A549 (cell line): ENCODE results near the gene TBX5. TPM values are rescaled to one million over a fixed set of nuclear protein-coding genes. Genes with fewer than 3 reads are reported as not detected.

Experiments
- ATAC-seq, 2 experiments: fragments of 200-7000 bp in 1 of 2; fragments of >200 bp in 1 of 2; cut with Nextera tagmentation in 1 of 2; cut with Tn5 transposase in 1 of 2; 3 replicates each; pipeline versions ENCODE4 v1.8.0 to v1.9.1; 2018 to 2020; ENCODE audit warnings: mild to moderate bottlenecking in 1 of 2, moderate library complexity in 1 of 2
- CTCF ChIA-PET: fragments of 300-600 bp; sonication (Branson Sonifier 250); formaldehyde crosslinking; extraction: SDS; loops from one replicate; lab custom pipeline; 2021; ENCODE audit warnings: antibody characterized with exemption, inconsistent platforms; lab: Yijun Ruan, JAX
- POLR2A ChIA-PET: fragments of 350-600 bp; formaldehyde crosslinking; extraction: SDS; loops from one replicate; lab custom pipeline; 2021; ENCODE audit warnings: antibody characterized with exemption, inconsistent platforms; lab: Yijun Ruan, JAX
- DNase-seq, 2 experiments: peaks; one replicate each; pipeline versions ENCODE4 v3.0.0 to v3.0.0-alpha.2; 2011 to 2016; ENCODE audit warnings: low read depth in 1 of 2, low spot score in 1 of 2
- FAIRE-seq: peaks from 2 replicates; lab custom pipeline; 2011; peaks lifted over from hg19 to GRCh38; lab: Jason Lieb, UNC
- H3K27ac ChIP-seq, 2 experiments: fragments of >200 bp; sonication (Bioruptor Twin); formaldehyde crosslinking; 3 replicates each; pipeline ENCODE4 v1.5.1; 2016 to 2017
- H3K4me1 ChIP-seq: fragments of >200 bp; sonication (Bioruptor Twin); formaldehyde crosslinking; 3 replicates; pipeline ENCODE4 v1.6.1; 2016
- H3K4me2 ChIP-seq: fragments of >200 bp; sonication (Bioruptor Twin); formaldehyde crosslinking; 3 replicates; pipeline ENCODE4 v1.6.1; 2016
- H3K4me3 ChIP-seq: fragments of >200 bp; sonication (Bioruptor Twin); formaldehyde crosslinking; 3 replicates; pipeline ENCODE4 v1.5.1; 2016
- H3K9me3 ChIP-seq: fragments of >200 bp; sonication (Bioruptor Twin); formaldehyde crosslinking; 3 replicates; pipeline ENCODE4 v1.6.1; 2016
- BCL3 ChIP-seq: fragments of >200 bp; sonication (Bioruptor Twin); formaldehyde crosslinking; IDR thresholded peaks from 3 replicates; pipeline ENCODE4 v1.6.1; 2016
- CHD4 ChIP-seq: fragments of 200-600 bp; sonication (generic); IDR thresholded peaks from 2 replicates; pipeline ENCODE4 v1.6.1; 2016; ENCODE audit warnings: antibody characterized with exemption, mild to moderate bottlenecking, borderline replicate concordance
- E2F6 ChIP-seq: IDR thresholded peaks from 2 replicates; pipeline ENCODE4 v1.6.1; 2012; ENCODE audit warnings: low read depth, borderline replicate concordance
- ESRRA ChIP-seq: fragments of 150-350 bp; IDR thresholded peaks from 2 replicates; pipeline ENCODE4 v1.6.1; 2014; ENCODE audit warnings: mild to moderate bottlenecking, low read length, borderline replicate concordance
- FOSB ChIP-seq: fragments of 250-450 bp; sonication (Bioruptor Pico); IDR thresholded peaks from 2 replicates; pipeline ENCODE4 v1.5.0; 2020; ENCODE audit warnings: mild to moderate bottlenecking, moderate library complexity
- GATA3 ChIP-seq: IDR thresholded peaks from 2 replicates; pipeline ENCODE4 v1.6.1; 2012; ENCODE audit warnings: borderline replicate concordance
- HDAC2 ChIP-seq: fragments of 200-600 bp; sonication (generic); IDR thresholded peaks from 2 replicates; pipeline ENCODE4 v1.6.1; 2016
- HMGXB4 ChIP-seq: fragments of 250-450 bp; sonication (Bioruptor Pico); IDR thresholded peaks from 2 replicates; pipeline ENCODE4 v1.5.0; 2021; ENCODE audit warnings: mild to moderate bottlenecking, moderate library complexity, borderline replicate concordance
- HOXB5 ChIP-seq: fragments of 250-450 bp; sonication (Bioruptor Pico); IDR thresholded peaks from 2 replicates; pipeline ENCODE4 v1.5.0; 2020; ENCODE audit warnings: mild to moderate bottlenecking, moderate library complexity
- JUN ChIP-seq, 2 experiments: fragments of >200 bp; sonication (Bioruptor Twin); formaldehyde crosslinking; IDR thresholded peaks; 2 replicates in 1 of 2; 3 replicates in 1 of 2; pipeline ENCODE4 v1.6.1; 2016 to 2017
- JUNB ChIP-seq: fragments of >200 bp; sonication (Bioruptor Twin); formaldehyde crosslinking; IDR thresholded peaks from 2 replicates; pipeline ENCODE4 v1.6.1; 2016
- MAFK ChIP-seq: fragments of 450-650 bp; IDR thresholded peaks from 2 replicates; pipeline ENCODE4 v1.6.1; 2014; ENCODE audit not compliant: partially characterized antibody
- MYC ChIP-seq: IDR thresholded peaks from 2 replicates; pipeline ENCODE4 v1.6.1; 2012; ENCODE audit warnings: mild to moderate bottlenecking, inconsistent platforms, low read length, improper control_type of control experiment, borderline replicate concordance
- NPAS2 ChIP-seq: fragments of 250-450 bp; sonication (Bioruptor Pico); IDR thresholded peaks from 2 replicates; pipeline ENCODE4 v1.8.0; 2022; ENCODE audit warnings: mild to moderate bottlenecking, moderate library complexity, borderline replicate concordance
- NR3C1 ChIP-seq: fragments of >200 bp; sonication (Bioruptor Twin); formaldehyde crosslinking; IDR thresholded peaks from 3 replicates; pipeline ENCODE4 v1.6.1; 2017
- POLR2A ChIP-seq: IDR thresholded peaks from 2 replicates; pipeline ENCODE4 v1.6.1; 2012; ENCODE audit warnings: mild to moderate bottlenecking, low read length
- RCOR1 ChIP-seq: fragments of 150-350 bp; IDR thresholded peaks from 2 replicates; pipeline ENCODE4 v1.6.1; 2014; ENCODE audit warnings: antibody characterized with exemption, low read length, low read depth
- RFX5 ChIP-seq: fragments of 450-650 bp; IDR thresholded peaks from 2 replicates; pipeline ENCODE4 v1.7.1; 2014; ENCODE audit warnings: antibody characterized with exemption, mild to moderate bottlenecking, moderate library complexity
- SMC3 ChIP-seq: fragments of >200 bp; sonication (Bioruptor Twin); formaldehyde crosslinking; IDR thresholded peaks from 3 replicates; pipeline ENCODE4 v1.6.1; 2018; ENCODE audit warnings: inconsistent platforms
- SREBF2 ChIP-seq: fragments of 450-650 bp; IDR thresholded peaks from 2 replicates; pipeline ENCODE4 v1.6.1; 2014; ENCODE audit warnings: mild to moderate bottlenecking, moderate library complexity
- TFCP2L1 ChIP-seq: fragments of 250-450 bp; sonication (Bioruptor Pico); IDR thresholded peaks from 2 replicates; pipeline ENCODE4 v1.5.0; 2021; ENCODE audit warnings: mild to moderate bottlenecking
- TP53 ChIP-seq: fragments of 250-450 bp; sonication (Bioruptor Pico); IDR thresholded peaks from 2 replicates; pipeline ENCODE4 v1.5.0; 2021; ENCODE audit warnings: mild to moderate bottlenecking, moderate library complexity
- ZC3H11A ChIP-seq: fragments of 450-650 bp; IDR thresholded peaks from 2 replicates; pipeline ENCODE4 v1.6.1; 2014; ENCODE audit warnings: antibody characterized with exemption, mild to moderate bottlenecking
- ZSCAN20 ChIP-seq: fragments of 250-450 bp; sonication (Bioruptor Pico); IDR thresholded peaks from 2 replicates; pipeline ENCODE4 v1.8.0; 2022; ENCODE audit warnings: mild to moderate bottlenecking, moderate library complexity
- WGBS: methylation state at CpG from one replicate; pipeline ENCODE4 v1.1.6; 2017; ENCODE audit errors: missing lambda C conversion rate; 5-methylcytosine and 5-hydroxymethylcytosine counted together
- polyA plus RNA-seq, 4 experiments: library from polyadenylated mRNA; depleted of rRNA in 3 of 4; stranded (reverse); fragments of >200 nt; fragmentation: RNase III in 1 of 4; extraction: RNeasy Plus Mini Kit Qiagen cat#74134 plus additional on column Dnase treatment in 1 of 4; gene quantifications; 2 replicates in 3 of 4; 3 replicates in 1 of 4; pipeline ENCODE4 v1.2.3, GENCODE V29; 2011 to 2017

The TBX5 gene
- polyA plus RNA-seq, 2 of the 4 experiments (the other 2 are of a cell fraction) = not detected

GRCh38 chr12:114384739-114385138 lies 21.2 kb downstream of the TBX5 start:
- no peak for DNase-seq
- no peak for FAIRE-seq
- H3K4me3 ChIP-seq = no peak overlapping the region
- H3K9me3 ChIP-seq = no peaks in the 10 kb centered on the region
- ChIA-PET CTCF (interaction anchor here (1.0 kb wide), 1 partner anchor 404 kb away, joined by 3 read pairs; no protein-coding TSS in a partner anchor), POLR2A (interaction anchor here (0.7 kb wide), 1 partner anchor 1957 kb away, joined by 4 read pairs; no protein-coding TSS in a partner anchor)
- TF ChIP-seq RFX5 = no peak
- TF ChIP-seq GATA3 = no peak
- no peak for ATAC-seq
- H3K27ac ChIP-seq = no peak overlapping the region
- H3K4me2 ChIP-seq = no peak overlapping the region
- H3K4me1 ChIP-seq = no peaks in the 10 kb centered on the region
- whole genome bisulfite sequencing = 20% methylated on average over 4 of the region's 4 CpGs

- FAIRE-seq = no peak
- ATAC-seq = no peak
- no peak for DNase-seq
- Histone ChIP-seq H3K4me3 (no peak overlapping the region), H3K27ac (no peak overlapping the region), H3K9me3 (no peaks in the 10 kb centered on the region), H3K4me2 (no peak overlapping the region), H3K4me1 (no peaks in the 10 kb centered on the region)
- 0% methylated on average over 2 of the region's 2 CpGs for WGBS
- ChIA-PET CTCF (interaction anchor here (1.2 kb wide), 1 partner anchor 9 kb away, joined by 5 read pairs; no protein-coding TSS in a partner anchor), POLR2A (no interaction called here)
- TF ChIP-seq JUNB = no peak
- no peak for TF ChIP-seq NR3C1
- TF ChIP-seq MAFK = no peak
- no peak for TF ChIP-seq MYC
- TF ChIP-seq JUN (IDR thresholded peaks at IDR 0.05) = no peak
- TF ChIP-seq NPAS2 (CRISPR knock-in tag) = no peak
- TF ChIP-seq CHD4 = no peak
- no peak for TF ChIP-seq RFX5
- no peak for TF ChIP-seq TFCP2L1
- TF ChIP-seq ZSCAN20 (CRISPR knock-in tag) = no peak
Measured at GRCh38 chr12:114381177-114381576, 24.8 kb downstream of the TBX5 start.

GRCh38 chr12:114371733-114372132 lies 34.2 kb downstream of the TBX5 start:
- H3K4me3 ChIP-seq = no peak overlapping the region
- ATAC-seq (no peak), FAIRE-seq (no peak), DNase-seq (no peak)
- H3K4me1 ChIP-seq = no peaks in the 10 kb centered on the region
- peaks cover under 1% of the 10 kb centered on the region; the same call in 2 of the 3 replicates for H3K9me3 ChIP-seq
- no peak for TF ChIP-seq ESRRA
- no peak for TF ChIP-seq RCOR1
- no peak for TF ChIP-seq TP53
- no peak for TF ChIP-seq MAFK
- TF ChIP-seq FOSB = no peak
- no peak for TF ChIP-seq ZC3H11A
- TF ChIP-seq BCL3 = no peak
- TF ChIP-seq SMC3 = no peak
- TF ChIP-seq SREBF2 = no peak
- TF ChIP-seq HMGXB4 (CRISPR knock-in tag) = no peak
- no peak for TF ChIP-seq HDAC2
- TF ChIP-seq E2F6 = no peak
- TF ChIP-seq NPAS2 (CRISPR knock-in tag) = no peak
- TF ChIP-seq JUNB = no peak
- no peak for TF ChIP-seq POLR2A
- TF ChIP-seq HOXB5 = no peak
- TF ChIP-seq CHD4 = no peak
- WGBS = 9% methylated on average over 7 of the region's 7 CpGs
- ChIA-PET POLR2A (no interaction called here), CTCF (interaction anchor here (1.2 to 1.3 kb wide), 2 partner anchors 9 to 104 kb away, joined by 4 to 5 read pairs; no protein-coding TSS in a partner anchor)
- no peak overlapping the region for H3K4me2 ChIP-seq
- H3K27ac ChIP-seq = no peak overlapping the region
